GM12801 (cell line): Measurements from ENCODE around the gene METTL16.

ENCODE experiments used
- CTCF ChIP-seq: IDR thresholded peaks from one replicate; pipeline ENCODE4 v1.5.1; 2011; ENCODE audit warnings: control low read depth; ENCODE audit not compliant: insufficient read length; ENCODE audit errors: extremely low read depth

Gene METTL16

GRCh38 chr17:2542456-2542855, 30.8 kb upstream of the METTL16 start:
- TF ChIP-seq CTCF, result no peak

- TF ChIP-seq CTCF, result no peak
Measured at GRCh38 chr17:2542056-2542455, 30.4 kb upstream of the METTL16 start.

GRCh38 chr17:2532146-2532720, 20.5 kb upstream of the METTL16 start:
- no peak for TF ChIP-seq CTCF

GRCh38 chr17:2521257-2521656, 9.6 kb upstream of the METTL16 start:
- TF ChIP-seq CTCF, result no peak

- TF ChIP-seq CTCF, result no peak
Measured at GRCh38 chr17:2517539-2517938, 5.9 kb upstream of the METTL16 start.

- no peak for TF ChIP-seq CTCF
Measured at GRCh38 chr17:2511138-2511461, 588 bp downstream of the METTL16 start.

- no peak for TF ChIP-seq CTCF
Measured at GRCh38 chr17:2510559-2510958, 1.1 kb downstream of the METTL16 start.

GRCh38 chr17:2508035-2508434, 3.7 kb downstream of the METTL16 start:
- no peak for TF ChIP-seq CTCF
